ENCODE data around the gene SOX11. TPM values are rescaled to one million over a fixed set of nuclear protein-coding genes. Genes with fewer than 3 reads are reported as not detected.
"Not testable (repeated sequence)": the region's sequence is repeated elsewhere in the genome, so short reads cannot be mapped to it uniquely, and the experiment has no call there.

Gene SOX11
- total RNA-seq, 2 experiments from 2014 or later, result 7.7 to 13.0 TPM

GRCh38 chr2:5664278-5664681 is 27.9 kb upstream of the SOX11 start:
- ChIA-PET CTCF (ENCODE audit: unreplicated experiment) (no interaction called here), POLR2A (interaction anchor here (0.7 kb wide), 1 partner anchor 290 kb away, joined by 3 read pairs; no protein-coding TSS in a partner anchor)
- Histone ChIP-seq H3K4me1 (ENCODE audit: insufficient read depth, low read length, poor library complexity, severe bottlenecking) (no peaks in the 10 kb centered on the region), H3K4me2 (ENCODE audit: low read length) (no peak overlapping the region), H3K79me2 (ENCODE audit: insufficient read depth, low read depth, low read length) (no peaks in the 10 kb centered on the region), H3K9me2 (ENCODE audit: insufficient read depth, low read length) (no peaks in the 10 kb centered on the region), H3K27ac (ENCODE audit: low read depth, low read length, poor library complexity, severe bottlenecking) (no peak overlapping the region), H4K20me1 (ENCODE audit: insufficient read depth, low read length) (no peaks in the 10 kb centered on the region), H2AFZ (ENCODE audit: low read length) (no peak overlapping the region), H3K9me3 (ENCODE audit: low read length) (no peaks in the 10 kb centered on the region), H3K4me3 (ENCODE audit: low read depth, low read length, poor library complexity, severe bottlenecking) (no peak overlapping the region), H3K36me3 (ENCODE audit: insufficient read depth, low read length) (no peaks in the 10 kb centered on the region)
- intact Hi-C loops (cut with micrococcal nuclease; ENCODE audit: unreplicated experiment), result no loop called here
- TF ChIP-seq, protein P1, sequence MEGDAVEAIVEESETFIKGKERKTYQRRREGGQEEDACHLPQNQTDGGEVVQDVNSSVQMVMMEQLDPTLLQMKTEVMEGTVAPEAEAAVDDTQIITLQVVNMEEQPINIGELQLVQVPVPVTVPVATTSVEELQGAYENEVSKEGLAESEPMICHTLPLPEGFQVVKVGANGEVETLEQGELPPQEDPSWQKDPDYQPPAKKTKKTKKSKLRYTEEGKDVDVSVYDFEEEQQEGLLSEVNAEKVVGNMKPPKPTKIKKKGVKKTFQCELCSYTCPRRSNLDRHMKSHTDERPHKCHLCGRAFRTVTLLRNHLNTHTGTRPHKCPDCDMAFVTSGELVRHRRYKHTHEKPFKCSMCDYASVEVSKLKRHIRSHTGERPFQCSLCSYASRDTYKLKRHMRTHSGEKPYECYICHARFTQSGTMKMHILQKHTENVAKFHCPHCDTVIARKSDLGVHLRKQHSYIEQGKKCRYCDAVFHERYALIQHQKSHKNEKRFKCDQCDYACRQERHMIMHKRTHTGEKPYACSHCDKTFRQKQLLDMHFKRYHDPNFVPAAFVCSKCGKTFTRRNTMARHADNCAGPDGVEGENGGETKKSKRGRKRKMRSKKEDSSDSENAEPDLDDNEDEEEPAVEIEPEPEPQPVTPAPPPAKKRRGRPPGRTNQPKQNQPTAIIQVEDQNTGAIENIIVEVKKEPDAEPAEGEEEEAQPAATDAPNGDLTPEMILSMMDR (conservative IDR thresholded peaks at IDR 0.05; ENCODE audit: low read length), result no peak
- no peak for TF ChIP-seq EZH2phosphoT487 (IDR thresholded peaks at IDR 0.05; ENCODE audit: borderline replicate concordance, low read depth, low read length)
- DNase-seq (ENCODE audit: low spot score), result no peak
- BruUV-seq (replicated peaks), result no TSS peak

DNA sequence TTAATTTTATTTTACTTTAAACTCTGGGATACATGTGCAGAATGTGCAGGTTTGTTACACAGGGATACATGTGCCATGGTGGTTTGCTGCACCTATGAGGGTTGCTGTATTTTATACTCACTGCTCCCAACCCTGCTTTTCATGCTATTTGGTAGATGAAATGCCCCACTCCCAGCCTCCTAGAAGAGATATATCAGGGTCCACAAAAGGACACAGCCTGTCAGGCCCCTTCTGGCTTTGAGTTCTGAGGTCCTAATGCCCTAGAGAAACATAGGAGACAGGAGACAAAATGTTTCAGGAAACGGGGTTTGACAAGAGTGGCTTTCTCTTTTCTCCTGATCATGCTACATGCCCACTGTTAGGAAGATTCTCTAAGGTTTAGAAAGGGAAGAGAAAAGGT is 27.1 kb upstream of the SOX11 start:
- H3K4me1 ChIP-seq (ENCODE audit: insufficient read depth, low read length, poor library complexity, severe bottlenecking), result no peaks in the 10 kb centered on the region
- DNase-seq (ENCODE audit: low spot score), result no peak
- H3K9me2 ChIP-seq (ENCODE audit: insufficient read depth, low read length), result no peaks in the 10 kb centered on the region
- H3K27ac ChIP-seq (ENCODE audit: low read depth, low read length, poor library complexity, severe bottlenecking), result no peak overlapping the region
- intact Hi-C loops (cut with micrococcal nuclease; ENCODE audit: unreplicated experiment), result no loop called here
- no TSS peak for BruUV-seq (replicated peaks)
- no peak overlapping the region for H3K4me2 ChIP-seq (ENCODE audit: low read length)
- no peak overlapping the region for H2AFZ ChIP-seq (ENCODE audit: low read length)
- no peaks in the 10 kb centered on the region for H3K79me2 ChIP-seq (ENCODE audit: insufficient read depth, low read depth, low read length)
- no peak overlapping the region for H3K4me3 ChIP-seq (ENCODE audit: low read depth, low read length, poor library complexity, severe bottlenecking)
- H4K20me1 ChIP-seq (ENCODE audit: insufficient read depth, low read length), result no peaks in the 10 kb centered on the region
- ChIA-PET CTCF (ENCODE audit: unreplicated experiment) (no interaction called here), POLR2A (interaction anchor here (0.6 kb wide), 1 partner anchor 589 kb away, joined by 3 read pairs; no protein-coding TSS in a partner anchor)
- no peaks in the 10 kb centered on the region for H3K9me3 ChIP-seq (ENCODE audit: low read length)
- TF ChIP-seq, protein P1 (conservative IDR thresholded peaks at IDR 0.05; ENCODE audit: low read length), result no peak
- no peak for TF ChIP-seq EZH2phosphoT487 (IDR thresholded peaks at IDR 0.05; ENCODE audit: borderline replicate concordance, low read depth, low read length)
- H3K36me3 ChIP-seq (ENCODE audit: insufficient read depth, low read length), result no peaks in the 10 kb centered on the region

GRCh38 chr2:5666798-5667197 is 25.4 kb upstream of the SOX11 start:
- H4K20me1 ChIP-seq (ENCODE audit: insufficient read depth, low read length), result no peaks in the 10 kb centered on the region
- H2AFZ ChIP-seq (ENCODE audit: low read length), result no peak overlapping the region
- no peaks in the 10 kb centered on the region for H3K9me2 ChIP-seq (ENCODE audit: insufficient read depth, low read length)
- no peaks in the 10 kb centered on the region for H3K79me2 ChIP-seq (ENCODE audit: insufficient read depth, low read depth, low read length)
- POLR2A ChIA-PET, result no interaction called here
- no TSS peak for BruUV-seq (replicated peaks)
- no peaks in the 10 kb centered on the region for H3K9me3 ChIP-seq (ENCODE audit: low read length)
- no peak overlapping the region for H3K4me2 ChIP-seq (ENCODE audit: low read length)
- CTCF ChIA-PET (ENCODE audit: unreplicated experiment), result no interaction called here
- intact Hi-C loops (cut with micrococcal nuclease; ENCODE audit: unreplicated experiment), result no loop called here
- no peak for DNase-seq (ENCODE audit: low spot score)
- TF ChIP-seq, protein P1 (conservative IDR thresholded peaks at IDR 0.05; ENCODE audit: low read length), result no peak
- TF ChIP-seq EZH2phosphoT487 (IDR thresholded peaks at IDR 0.05; ENCODE audit: borderline replicate concordance, low read depth, low read length), result no peak
- no peaks in the 10 kb centered on the region for H3K4me1 ChIP-seq (ENCODE audit: insufficient read depth, low read length, poor library complexity, severe bottlenecking)
- no peak overlapping the region for H3K27ac ChIP-seq (ENCODE audit: low read depth, low read length, poor library complexity, severe bottlenecking)
- H3K36me3 ChIP-seq (ENCODE audit: insufficient read depth, low read length), result no peaks in the 10 kb centered on the region
- no peak overlapping the region for H3K4me3 ChIP-seq (ENCODE audit: low read depth, low read length, poor library complexity, severe bottlenecking)

DNA sequence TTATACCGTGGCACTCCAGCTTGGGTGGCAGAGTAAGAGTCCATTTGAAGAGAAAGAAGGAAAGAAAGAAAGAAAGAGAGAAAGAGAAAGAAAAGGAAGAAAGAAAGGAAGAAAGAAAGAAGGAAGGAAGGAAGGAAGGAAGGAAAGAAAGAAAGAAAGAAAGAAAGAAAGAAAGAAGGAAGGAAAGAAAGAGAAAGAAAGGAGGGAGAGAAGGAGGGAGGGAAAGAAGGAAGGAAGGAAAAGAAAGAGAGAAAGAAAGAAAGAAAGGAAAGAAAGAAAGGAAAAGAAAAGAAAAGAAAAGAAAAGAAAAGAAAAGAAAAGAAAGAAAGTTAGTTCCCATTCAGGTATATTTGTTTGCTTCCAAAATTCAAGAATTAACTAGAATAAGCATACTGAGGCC is 24.5 kb upstream of the SOX11 start:
- H3K9me2 ChIP-seq (ENCODE audit: insufficient read depth, low read length); H3K36me3 ChIP-seq (ENCODE audit: insufficient read depth, low read length); H3K79me2 ChIP-seq (ENCODE audit: insufficient read depth, low read depth, low read length); DNase-seq (ENCODE audit: low spot score); BruUV-seq (replicated peaks); H3K4me1 ChIP-seq (ENCODE audit: insufficient read depth, low read length, poor library complexity, severe bottlenecking); H3K4me2 ChIP-seq (ENCODE audit: low read length); intact Hi-C loops (cut with micrococcal nuclease; ENCODE audit: unreplicated experiment); H3K27ac ChIP-seq (ENCODE audit: low read depth, low read length, poor library complexity, severe bottlenecking); POLR2A ChIA-PET; H3K9me3 ChIP-seq (ENCODE audit: low read length); H4K20me1 ChIP-seq (ENCODE audit: insufficient read depth, low read length); H3K4me3 ChIP-seq (ENCODE audit: low read depth, low read length, poor library complexity, severe bottlenecking); CTCF ChIA-PET (ENCODE audit: unreplicated experiment); H2AFZ ChIP-seq (ENCODE audit: low read length): not testable (repeated sequence)
